ENCODE measurements around the gene PLIN3.

DNA sequence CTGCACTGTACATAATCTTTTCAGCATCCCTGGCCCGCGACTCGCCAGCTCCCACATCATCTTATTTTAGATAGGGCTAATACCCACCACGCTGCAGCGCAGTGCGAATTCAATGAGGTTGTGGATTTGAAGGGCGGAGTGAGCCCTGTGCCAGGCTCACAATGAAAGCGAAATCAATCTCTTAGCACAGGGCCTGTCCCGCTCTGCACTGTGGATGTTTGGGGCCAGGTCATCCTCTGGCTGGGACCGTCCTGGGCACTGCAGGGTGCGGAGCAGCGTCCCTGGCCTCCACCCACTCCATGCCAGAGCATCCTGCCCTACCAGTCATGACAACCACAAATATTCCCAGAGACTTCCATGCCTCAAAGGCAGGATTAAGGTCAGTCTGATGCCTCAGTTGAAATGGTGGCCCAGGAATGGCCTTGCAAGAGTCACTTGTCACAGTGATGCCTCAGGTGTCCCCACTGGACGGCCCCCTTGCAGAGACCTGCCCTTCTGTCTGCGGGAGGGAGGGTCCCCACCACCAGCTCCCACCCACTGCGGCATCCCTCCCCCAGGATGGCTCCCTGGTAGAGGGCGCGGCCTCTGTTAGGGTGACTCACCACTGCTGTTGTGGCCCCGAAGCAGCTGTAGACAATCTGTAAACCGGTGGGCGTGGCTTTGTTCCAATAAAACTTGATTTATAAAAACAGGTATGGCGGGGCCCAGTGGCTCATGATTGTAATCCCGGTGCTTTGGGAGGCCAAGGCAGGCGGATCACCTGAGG is 47.5 kb upstream of the PLIN3 start:
- TF ChIP-seq, protein P1, sequence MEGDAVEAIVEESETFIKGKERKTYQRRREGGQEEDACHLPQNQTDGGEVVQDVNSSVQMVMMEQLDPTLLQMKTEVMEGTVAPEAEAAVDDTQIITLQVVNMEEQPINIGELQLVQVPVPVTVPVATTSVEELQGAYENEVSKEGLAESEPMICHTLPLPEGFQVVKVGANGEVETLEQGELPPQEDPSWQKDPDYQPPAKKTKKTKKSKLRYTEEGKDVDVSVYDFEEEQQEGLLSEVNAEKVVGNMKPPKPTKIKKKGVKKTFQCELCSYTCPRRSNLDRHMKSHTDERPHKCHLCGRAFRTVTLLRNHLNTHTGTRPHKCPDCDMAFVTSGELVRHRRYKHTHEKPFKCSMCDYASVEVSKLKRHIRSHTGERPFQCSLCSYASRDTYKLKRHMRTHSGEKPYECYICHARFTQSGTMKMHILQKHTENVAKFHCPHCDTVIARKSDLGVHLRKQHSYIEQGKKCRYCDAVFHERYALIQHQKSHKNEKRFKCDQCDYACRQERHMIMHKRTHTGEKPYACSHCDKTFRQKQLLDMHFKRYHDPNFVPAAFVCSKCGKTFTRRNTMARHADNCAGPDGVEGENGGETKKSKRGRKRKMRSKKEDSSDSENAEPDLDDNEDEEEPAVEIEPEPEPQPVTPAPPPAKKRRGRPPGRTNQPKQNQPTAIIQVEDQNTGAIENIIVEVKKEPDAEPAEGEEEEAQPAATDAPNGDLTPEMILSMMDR (conservative IDR thresholded peaks at IDR 0.05): no peak
- no peak for TF ChIP-seq EZH2 (IDR thresholded peaks at IDR 0.05; ENCODE audit: low read depth)
